SK-N-SH (cell line): Measurements from ENCODE around the gene EXOC6B. TPM values are rescaled to one million over a fixed set of nuclear protein-coding genes. Genes with fewer than 3 reads are reported as not detected.

Experiments
- CTCF ChIA-PET: fragments of 300-600, 350-600 bp; formaldehyde crosslinking; extraction: SDS; loops from one replicate; lab custom pipeline; 2021; lab: Yijun Ruan, JAX
- POLR2A ChIA-PET: fragments of 350-600 bp; sonication (Branson Sonifier 250); formaldehyde crosslinking; extraction: SDS; loops from one replicate; lab custom pipeline; 2020; ENCODE audit warnings: antibody characterized with exemption, inconsistent platforms; lab: Yijun Ruan, JAX
- DNase-seq: peaks from one replicate; pipeline ENCODE4 v3.0.0; 2012
- H2AFZ ChIP-seq: fragments of 200-600 bp; sonication (generic); 2 replicates; pipeline ENCODE4 v1.8.1; 2016; ENCODE audit warnings: antibody characterized with exemption, mild to moderate bottlenecking, low read depth
- H3F3A ChIP-seq: fragments of 200-600 bp; sonication (generic); replicated peaks from 2 replicates; pipeline ENCODE3; 2016; ENCODE audit warnings: antibody characterized with exemption, mild to moderate bottlenecking; ENCODE audit not compliant: insufficient read depth
- H3K27ac ChIP-seq, 2 experiments: fragments of 200-500 bp in 1 of 2; fragments of 200-600 bp in 1 of 2; sonication (Bioruptor generic) in 1 of 2; sonication (generic), shearing (Covaris generic) in 1 of 2; 2 replicates each; pipeline versions ENCODE4 v1.5.1 to v1.6.1; 2014 to 2016; ENCODE audit warnings: low read depth in 2 of 2, inconsistent platforms in 1 of 2, low read length in 1 of 2, mild to moderate bottlenecking in 1 of 2, mixed read lengths in 1 of 2
- H3K27me3 ChIP-seq: fragments of 200-600 bp; sonication (generic), shearing (Covaris generic); 2 replicates; pipeline ENCODE4 v1.6.1; 2016; ENCODE audit warnings: mixed run types; ENCODE audit not compliant: insufficient read depth
- H3K36me3 ChIP-seq, 2 experiments: fragments of 200-500 bp in 1 of 2; fragments of 200-600 bp in 1 of 2; sonication (Bioruptor generic) in 1 of 2; sonication (generic) in 1 of 2; replicated peaks in 1 of 2; 2 replicates each; pipeline versions ENCODE3 to v1.5.1; 2014 to 2016; ENCODE audit warnings: low read length in 1 of 2, mild to moderate bottlenecking in 1 of 2; ENCODE audit not compliant: insufficient read depth in 2 of 2, control insufficient read depth in 1 of 2
- H3K4me1 ChIP-seq, 2 experiments: fragments of 200-500 bp in 1 of 2; fragments of 200-600 bp in 1 of 2; sonication (Bioruptor generic) in 1 of 2; sonication (generic), shearing (Covaris generic) in 1 of 2; 2 replicates each; pipeline versions ENCODE4 v1.5.1 to v1.6.1; 2014 to 2016; ENCODE audit warnings: low read depth in 1 of 2, low read length in 1 of 2, mixed run types in 1 of 2; ENCODE audit not compliant: insufficient read depth in 2 of 2, control insufficient read depth in 1 of 2
- H3K4me2 ChIP-seq: fragments of 200-600 bp; sonication (generic), shearing (Covaris generic); 2 replicates; pipeline ENCODE4 v1.6.1; 2017; ENCODE audit warnings: mixed run types
- H3K4me3 ChIP-seq, 2 experiments: fragments of 200-500 bp in 1 of 2; fragments of 200-600 bp in 1 of 2; sonication (Bioruptor generic) in 1 of 2; sonication (generic), shearing (Covaris generic) in 1 of 2; 2 replicates each; pipeline versions ENCODE4 v1.5.1 to v1.8.1; 2014 to 2016; ENCODE audit warnings: low read depth in 2 of 2, inconsistent platforms in 1 of 2, low read length in 1 of 2, mild to moderate bottlenecking in 1 of 2, mixed read lengths in 1 of 2, moderate library complexity in 1 of 2
- H3K79me2 ChIP-seq: fragments of 200-600 bp; sonication (generic); 2 replicates; pipeline ENCODE4 v1.8.1; 2017; ENCODE audit warnings: mild to moderate bottlenecking; ENCODE audit not compliant: insufficient read depth
- H3K9ac ChIP-seq: fragments of 200-600 bp; sonication (generic); 2 replicates; pipeline ENCODE4 v1.6.1; 2017; ENCODE audit warnings: mixed run types
- H3K9me2 ChIP-seq: fragments of 200-600 bp; sonication (generic); 2 replicates; pipeline ENCODE4 v1.6.1; 2017; ENCODE audit warnings: mixed run types
- H3K9me3 ChIP-seq: fragments of 200-600 bp; sonication (generic); 2 replicates; pipeline ENCODE4 v1.6.1; 2017; ENCODE audit warnings: mixed run types, mild to moderate bottlenecking, moderate library complexity
- H4K20me1 ChIP-seq: fragments of 200-600 bp; sonication (generic); 2 replicates; pipeline ENCODE4 v1.6.1; 2017; ENCODE audit warnings: mild to moderate bottlenecking, mixed run types; ENCODE audit not compliant: insufficient read depth
- CHD2 ChIP-seq: fragments of 150-350 bp; IDR thresholded peaks from 2 replicates; pipeline ENCODE4 v1.6.1; 2018; ENCODE audit warnings: low read length; ENCODE audit not compliant: partially characterized antibody
- ELF1 ChIP-seq: IDR thresholded peaks from 2 replicates; pipeline ENCODE4 v1.4.0; 2012
- EZH2phosphoT487 ChIP-seq: fragments of 200-600 bp; sonication (generic); IDR thresholded peaks from 2 replicates; pipeline ENCODE4 v1.6.1; 2017; ENCODE audit warnings: low read depth, mixed run types, mild to moderate bottlenecking, antibody characterized with exemption, moderate library complexity, borderline replicate concordance
- FOSL2 ChIP-seq: IDR thresholded peaks from 2 replicates; pipeline ENCODE4 v1.4.0; 2012; ENCODE audit warnings: low read depth, mild to moderate bottlenecking, moderate library complexity, borderline replicate concordance
- FOXJ3 ChIP-seq: sonication (generic); formaldehyde crosslinking; IDR thresholded peaks from 2 replicates; pipeline ENCODE4 v1.5.1; 2020; ENCODE audit warnings: mild to moderate bottlenecking, missing genetic modification reagents
- FOXM1 ChIP-seq: IDR thresholded peaks from 2 replicates; pipeline ENCODE4 v1.4.0; 2012; ENCODE audit warnings: low read depth, mild to moderate bottlenecking
- GABPA ChIP-seq: IDR thresholded peaks from 2 replicates; pipeline ENCODE4 v1.4.0; 2012; ENCODE audit warnings: low read depth, mild to moderate bottlenecking
- GATA2 ChIP-seq: sonication (generic); formaldehyde crosslinking; IDR thresholded peaks from 2 replicates; pipeline ENCODE4 v1.5.0; 2020; ENCODE audit warnings: mild to moderate bottlenecking, missing genetic modification reagents
- IRF3 ChIP-seq: fragments of 150-350 bp; IDR thresholded peaks from 2 replicates; pipeline ENCODE4 v1.6.1; 2016; ENCODE audit warnings: mild to moderate bottlenecking, low read depth, low read length
- MEF2A ChIP-seq: IDR thresholded peaks from 2 replicates; pipeline ENCODE4 v1.4.0; 2012; ENCODE audit warnings: low read depth, borderline replicate concordance
- MXI1 ChIP-seq: IDR thresholded peaks from 2 replicates; pipeline ENCODE4 v1.6.1; 2012; ENCODE audit warnings: mild to moderate bottlenecking, low read depth, low read length, improper control_type of control experiment
- RXRA ChIP-seq: IDR thresholded peaks from 2 replicates; pipeline ENCODE4 v1.4.0; 2012; ENCODE audit warnings: low read depth, mild to moderate bottlenecking, borderline replicate concordance
- SMC3 ChIP-seq: IDR thresholded peaks from 2 replicates; pipeline ENCODE4 v1.6.1; 2012; ENCODE audit warnings: low read depth, low read length, improper control_type of control experiment
- TAF1 ChIP-seq: IDR thresholded peaks from 2 replicates; pipeline ENCODE4 v1.6.1; 2012; ENCODE audit warnings: low read depth, mild to moderate bottlenecking, low read length, moderate library complexity, borderline replicate concordance
- TCF12 ChIP-seq: IDR thresholded peaks from 2 replicates; pipeline ENCODE4 v1.4.0; 2012
- ZBTB33 ChIP-seq: IDR thresholded peaks from 2 replicates; pipeline ENCODE4 v1.4.0; 2012; ENCODE audit warnings: low read depth, borderline replicate concordance
- polyA plus RNA-seq, 3 experiments: library from polyadenylated mRNA; depleted of rRNA; stranded (reverse); fragments of >200 nt; gene quantifications; 2 replicates each; pipeline ENCODE4 v1.2.3, GENCODE V29; 2012

Gene EXOC6B
- polyA plus RNA-seq, 1 of the 3 experiments (the other 2 are of a cell fraction), result 7.4 TPM

GRCh38 chr2:72797740-72798139, 28.1 kb downstream of the EXOC6B start (continued):
- TF ChIP-seq FOXM1 (no peak), FOSL2 (no peak), EZH2phosphoT487 (no peak), MEF2A (no peak), TCF12 (no peak)
- TF ChIP-seq, all 33 proteins: peak for 0

- Histone ChIP-seq H2AFZ (no peak overlapping the region), H3K4me3 (no peak overlapping the region), H4K20me1 (no peaks in the 10 kb centered on the region), H3K4me2 (no peak overlapping the region), H3K4me1 (peaks cover 0 to 11% of the 10 kb centered on the region in 2 experiments; a peak in 3 of 4 replicates), H3K27me3 (no peaks in the 10 kb centered on the region), H3K9me3 (no peaks in the 10 kb centered on the region), H3F3A (peaks cover 6% of the 10 kb centered on the region), H3K9ac (no peak overlapping the region), H3K36me3 (no peaks in the 10 kb centered on the region), H3K27ac (no peak overlapping the region), H3K79me2 (no peaks in the 10 kb centered on the region; the same call in 1 of the 2 replicates), H3K9me2 (no peaks in the 10 kb centered on the region)
- CTCF ChIA-PET, result interaction anchor here (0.9 to 2.9 kb wide), 3 partner anchors 14 to 65 kb away, joined by 3 to 16 read pairs (median 5); no protein-coding TSS in a partner anchor
- no peak for DNase-seq
- no peak for TF ChIP-seq MEF2A
- no peak for TF ChIP-seq SMC3
- TF ChIP-seq CHD2, result no peak
- no peak for TF ChIP-seq TAF1
- no peak for TF ChIP-seq IRF3
- no peak for TF ChIP-seq MXI1
- TF ChIP-seq FOXJ3 (CRISPR knock-in tag), result no peak
- no peak for TF ChIP-seq ELF1
- no peak for TF ChIP-seq GATA2 (CRISPR knock-in tag)
- TF ChIP-seq ZBTB33, result no peak
- TF ChIP-seq EZH2phosphoT487, result no peak
- no peak for TF ChIP-seq GABPA
- no peak for TF ChIP-seq RXRA
- POLR2A ChIA-PET, result no interaction called here
These were observed 29.1 kb downstream of the EXOC6B start for GRCh38 chr2:72796766-72797165.
